HEK293 (cell line): ENCODE data around the gene THUMPD3.

Experiments
- CTCF ChIA-PET: fragments of 350-600 bp; formaldehyde crosslinking; extraction: SDS; loops from one replicate; lab custom pipeline; 2021; ENCODE audit warnings: antibody characterized with exemption; lab: Yijun Ruan, JAX
- POLR2A ChIA-PET: fragments of 300-600 bp; formaldehyde crosslinking; extraction: SDS; loops from one replicate; lab custom pipeline; 2020; ENCODE audit warnings: antibody characterized with exemption, inconsistent platforms; lab: Yijun Ruan, JAX
- H3K27ac ChIP-seq: fragments of 200-500 bp; sonication (Bioruptor generic); 2 replicates; pipeline ENCODE4 v1.5.1; 2014; ENCODE audit warnings: low read depth, low read length, control low read depth, inconsistent platforms; ENCODE audit errors: extremely low read depth
- H3K36me3 ChIP-seq, 2 experiments: fragments of 200-500 bp in 1 of 2; sonication (Bioruptor generic) in 1 of 2; 1 replicate in 1 of 2; 2 replicates in 1 of 2; pipeline ENCODE4 v1.5.1; 2014 to 2017; ENCODE audit warnings: inconsistent platforms in 2 of 2, low read length in 2 of 2; ENCODE audit not compliant: control insufficient read depth in 2 of 2, insufficient read depth in 1 of 2
- H3K4me1 ChIP-seq: fragments of 200-500 bp; sonication (Bioruptor generic); 2 replicates; pipeline ENCODE4 v1.5.1; 2014; ENCODE audit warnings: mild to moderate bottlenecking, low read length, inconsistent platforms; ENCODE audit not compliant: control insufficient read depth, insufficient read depth
- H3K4me3 ChIP-seq: 2 replicates; pipeline ENCODE4 v1.5.1; 2011; ENCODE audit warnings: low read depth, mild to moderate bottlenecking, control low read depth, low read length, moderate library complexity
- H3K9me3 ChIP-seq: fragments of 200-500 bp; sonication (Bioruptor generic); 2 replicates; pipeline ENCODE4 v1.5.1; 2014; ENCODE audit warnings: low read depth, low read length, inconsistent platforms; ENCODE audit not compliant: control insufficient read depth, insufficient read depth
- PRDM2 ChIP-seq: fragments of 450-650 bp; formaldehyde crosslinking; IDR thresholded peaks from 2 replicates; pipeline ENCODE4 v1.5.1; 2016; ENCODE audit warnings: missing biosample characterization, missing genetic modification characterization, borderline replicate concordance
- PRDM4 ChIP-seq: fragments of 450-650 bp; formaldehyde crosslinking; IDR thresholded peaks from 2 replicates; pipeline ENCODE4 v1.5.1; 2017; ENCODE audit warnings: missing biosample characterization, missing genetic modification characterization
- SETDB1 ChIP-seq: IDR thresholded peaks from one replicate; pipeline ENCODE4 v1.6.1; 2017; ENCODE audit warnings: mild to moderate bottlenecking, low read length, moderate library complexity, mixed read lengths; ENCODE audit not compliant: insufficient read length
- TSHZ1 ChIP-seq: fragments of 450-650 bp; formaldehyde crosslinking; IDR thresholded peaks from 2 replicates; pipeline ENCODE4 v1.5.1; 2016; ENCODE audit warnings: missing biosample characterization, missing genetic modification characterization, borderline replicate concordance
- ZNF16 ChIP-seq: fragments of 450-650 bp; formaldehyde crosslinking; IDR thresholded peaks from 2 replicates; pipeline ENCODE4 v1.5.1; 2016; ENCODE audit warnings: low read depth, missing biosample characterization, missing genetic modification characterization
- ZNF221 ChIP-seq: fragments of 450-650 bp; formaldehyde crosslinking; IDR thresholded peaks from 2 replicates; pipeline ENCODE4 v1.5.1; 2017; ENCODE audit warnings: missing biosample characterization, missing genetic modification characterization, borderline replicate concordance
- ZNF26 ChIP-seq: fragments of 450-650 bp; formaldehyde crosslinking; IDR thresholded peaks from 2 replicates; pipeline ENCODE4 v1.5.1; 2016; ENCODE audit warnings: missing biosample characterization, missing genetic modification characterization
- ZNF449 ChIP-seq: fragments of 450-650 bp; formaldehyde crosslinking; IDR thresholded peaks from 2 replicates; pipeline ENCODE4 v1.5.1; 2017; ENCODE audit warnings: missing biosample characterization, mild to moderate bottlenecking, missing genetic modification characterization, moderate library complexity
- ZNF521 ChIP-seq: fragments of 450-650 bp; formaldehyde crosslinking; IDR thresholded peaks from 2 replicates; pipeline ENCODE4 v1.5.1; 2017; ENCODE audit warnings: missing biosample characterization, mild to moderate bottlenecking, missing genetic modification characterization
- ZNF548 ChIP-seq: fragments of 450-650 bp; formaldehyde crosslinking; IDR thresholded peaks from 2 replicates; pipeline ENCODE4 v1.5.1; 2016; ENCODE audit warnings: missing biosample characterization, missing genetic modification characterization
- ZNF701 ChIP-seq: fragments of 450-650 bp; formaldehyde crosslinking; IDR thresholded peaks from 2 replicates; pipeline ENCODE4 v1.5.1; 2016; ENCODE audit warnings: missing biosample characterization, missing genetic modification characterization
- ZNF768 ChIP-seq: fragments of 450-650 bp; formaldehyde crosslinking; IDR thresholded peaks from 2 replicates; pipeline ENCODE4 v1.5.1; 2018; ENCODE audit warnings: missing biosample characterization, mild to moderate bottlenecking, missing genetic modification characterization

The THUMPD3 gene

GRCh38 chr3:9406856-9407626, 44.2 kb downstream of the THUMPD3 start (continued):
- TF ChIP-seq ZNF221 (tag by site-specific recombination) (no peak), ZNF449 (tag by site-specific recombination) (no peak), ZNF16 (tag by site-specific recombination) (no peak), TSHZ1 (no peak)

GRCh38 chr3:9408061-9408460, 45.2 kb downstream of the THUMPD3 start:
- POLR2A ChIA-PET = no interaction called here
- Histone ChIP-seq H3K4me1 (peaks cover 30% of the 10 kb centered on the region), H3K9me3 (no peaks in the 10 kb centered on the region), H3K4me3 (no peak overlapping the region)
- CTCF ChIA-PET = interaction anchor here (0.8 kb wide), 1 partner anchor 14 kb away, joined by 3 read pairs; no protein-coding TSS in a partner anchor
- TF ChIP-seq PRDM4 = no peak
- 0 out of 2 replicates have a peak, but pooled peaks have one; percentile 20 for TF ChIP-seq ZNF768 (tag by site-specific recombination)
- TF ChIP-seq, all 188 proteins: peak for 1
- no peaks in the 10 kb centered on the region for H3K36me3 ChIP-seq
- no peak overlapping the region for H3K27ac ChIP-seq

- Histone ChIP-seq H3K4me3 (no peak overlapping the region), H3K27ac (no peak overlapping the region), H3K9me3 (no peaks in the 10 kb centered on the region), H3K4me1 (peaks cover 25% of the 10 kb centered on the region), H3K36me3 (no peaks in the 10 kb centered on the region)
- ChIA-PET POLR2A (no interaction called here), CTCF (interaction anchor here (0.7 kb wide), 1 partner anchor 11 kb away, joined by 4 read pairs; no protein-coding TSS in a partner anchor)
- TF ChIP-seq ZNF26 (tag by site-specific recombination) = no peak
- TF ChIP-seq ZNF701 (tag by site-specific recombination) = no peak
- TF ChIP-seq ZNF521 (tag by site-specific recombination) = no peak
- no peak for TF ChIP-seq SETDB1
- TF ChIP-seq ZNF548 (tag by site-specific recombination) = no peak
- TF ChIP-seq PRDM2 (tag by site-specific recombination) = no peak
Observed at GRCh38 chr3:9408546-9408945, 45.7 kb downstream of the THUMPD3 start.
